Retinal pigment epithelial cell (primary cell): ENCODE data around the gene STK40.

ENCODE experiments used
- DNase-seq: peaks from one replicate; pipeline ENCODE4 v3.0.0-alpha.2; 2010; ENCODE audit warnings: low read depth
- H3K4me3 ChIP-seq: 2 replicates; pipeline ENCODE4 v1.5.1; 2011; ENCODE audit warnings: mild to moderate bottlenecking, low read length, control low read depth, moderate library complexity
- TF ChIP-seq, protein P1 (sequence below): conservative IDR thresholded peaks from 2 replicates; pipeline ENCODE4 v1.5.1; 2011; ENCODE audit warnings: low read depth, low read length, control low read depth, inconsistent platforms

Gene STK40

DNA sequence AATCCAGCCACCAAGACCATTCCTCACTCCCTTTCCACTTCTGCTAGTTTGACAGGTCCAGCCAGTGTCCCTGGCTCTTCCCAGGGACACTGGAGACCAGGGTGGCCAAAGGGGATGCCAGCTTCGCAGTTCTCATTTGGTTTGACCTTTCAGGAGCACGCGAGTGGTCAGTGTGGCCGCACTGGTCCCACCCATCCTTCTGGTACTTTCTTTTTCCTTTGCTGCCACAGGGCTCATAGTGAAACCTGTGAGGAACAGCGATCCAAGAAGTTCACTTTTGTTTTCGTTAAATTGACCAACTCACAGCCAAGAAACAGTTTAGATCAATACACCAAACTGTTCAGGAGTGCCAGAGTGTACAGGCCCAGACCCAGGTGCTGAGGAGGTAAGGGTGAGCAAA is 47.9 kb downstream of the STK40 start:
- no peak overlapping the region for H3K4me3 ChIP-seq
- no peak for DNase-seq
- TF ChIP-seq, protein P1, sequence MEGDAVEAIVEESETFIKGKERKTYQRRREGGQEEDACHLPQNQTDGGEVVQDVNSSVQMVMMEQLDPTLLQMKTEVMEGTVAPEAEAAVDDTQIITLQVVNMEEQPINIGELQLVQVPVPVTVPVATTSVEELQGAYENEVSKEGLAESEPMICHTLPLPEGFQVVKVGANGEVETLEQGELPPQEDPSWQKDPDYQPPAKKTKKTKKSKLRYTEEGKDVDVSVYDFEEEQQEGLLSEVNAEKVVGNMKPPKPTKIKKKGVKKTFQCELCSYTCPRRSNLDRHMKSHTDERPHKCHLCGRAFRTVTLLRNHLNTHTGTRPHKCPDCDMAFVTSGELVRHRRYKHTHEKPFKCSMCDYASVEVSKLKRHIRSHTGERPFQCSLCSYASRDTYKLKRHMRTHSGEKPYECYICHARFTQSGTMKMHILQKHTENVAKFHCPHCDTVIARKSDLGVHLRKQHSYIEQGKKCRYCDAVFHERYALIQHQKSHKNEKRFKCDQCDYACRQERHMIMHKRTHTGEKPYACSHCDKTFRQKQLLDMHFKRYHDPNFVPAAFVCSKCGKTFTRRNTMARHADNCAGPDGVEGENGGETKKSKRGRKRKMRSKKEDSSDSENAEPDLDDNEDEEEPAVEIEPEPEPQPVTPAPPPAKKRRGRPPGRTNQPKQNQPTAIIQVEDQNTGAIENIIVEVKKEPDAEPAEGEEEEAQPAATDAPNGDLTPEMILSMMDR = no peak

DNA sequence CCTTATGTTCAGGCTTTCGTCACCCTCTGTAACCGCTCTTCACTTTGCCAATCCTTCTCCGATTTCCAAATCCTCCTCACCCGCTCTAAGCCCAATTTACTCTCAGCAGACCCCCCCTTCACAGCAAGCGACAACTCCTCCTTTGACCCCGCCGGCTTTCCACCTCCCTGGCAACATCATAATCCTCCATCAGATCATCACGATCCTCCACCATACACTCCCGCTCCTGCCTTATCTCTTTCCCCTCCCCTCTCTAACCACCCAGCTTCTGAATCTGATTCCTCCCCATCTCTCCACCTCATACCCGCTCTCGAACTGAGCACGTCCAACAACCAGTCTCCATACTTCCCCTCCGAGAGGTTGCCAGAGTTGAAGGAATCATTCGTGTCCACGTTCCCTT is 54.8 kb downstream of the STK40 start:
- no peak overlapping the region for H3K4me3 ChIP-seq
- no peak for DNase-seq
- TF ChIP-seq, protein P1 = no peak

DNA sequence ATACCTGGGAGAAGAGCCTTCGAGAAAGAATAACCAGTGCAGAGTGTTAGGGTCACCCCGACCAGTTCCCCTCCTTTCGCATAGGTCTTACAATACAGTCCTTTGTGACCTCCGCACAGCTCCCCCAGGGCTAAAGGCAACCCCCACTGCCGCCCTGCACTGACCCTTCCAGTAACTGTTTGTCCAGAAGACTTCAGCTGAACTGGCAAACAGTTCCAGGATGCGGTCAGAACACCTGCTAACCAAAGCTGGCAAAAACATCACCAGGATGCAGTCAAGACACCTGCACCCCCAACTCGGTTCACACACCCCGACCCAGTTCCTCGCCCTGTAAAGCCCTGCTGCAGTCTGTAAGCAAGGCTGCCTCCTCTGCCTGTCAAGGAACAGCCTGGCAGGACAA is 55.9 kb downstream of the STK40 start:
- DNase-seq = no peak
- TF ChIP-seq, protein P1 = no peak
- no peak overlapping the region for H3K4me3 ChIP-seq

DNA sequence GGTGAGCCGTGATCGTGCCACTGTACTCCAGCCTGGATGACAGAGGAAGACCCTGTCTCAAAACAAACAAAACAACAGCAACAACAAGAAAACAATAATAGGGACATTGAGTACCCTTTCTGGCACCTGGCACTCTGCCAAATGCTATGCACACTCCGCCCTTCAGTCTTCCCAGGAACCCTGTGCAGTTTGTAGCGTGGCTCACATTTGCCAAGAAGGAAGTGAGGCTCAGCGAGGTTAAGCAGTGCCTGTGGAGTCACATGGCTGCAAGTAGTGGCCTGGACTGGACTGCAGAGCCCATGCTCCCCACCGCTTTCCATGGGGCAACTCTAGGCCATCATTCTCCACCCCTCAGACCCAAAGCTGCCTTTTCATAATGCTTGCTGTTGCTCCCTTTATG is 57.0 kb downstream of the STK40 start:
- no peak overlapping the region for H3K4me3 ChIP-seq
- TF ChIP-seq, protein P1 = no peak
- no peak for DNase-seq

DNA sequence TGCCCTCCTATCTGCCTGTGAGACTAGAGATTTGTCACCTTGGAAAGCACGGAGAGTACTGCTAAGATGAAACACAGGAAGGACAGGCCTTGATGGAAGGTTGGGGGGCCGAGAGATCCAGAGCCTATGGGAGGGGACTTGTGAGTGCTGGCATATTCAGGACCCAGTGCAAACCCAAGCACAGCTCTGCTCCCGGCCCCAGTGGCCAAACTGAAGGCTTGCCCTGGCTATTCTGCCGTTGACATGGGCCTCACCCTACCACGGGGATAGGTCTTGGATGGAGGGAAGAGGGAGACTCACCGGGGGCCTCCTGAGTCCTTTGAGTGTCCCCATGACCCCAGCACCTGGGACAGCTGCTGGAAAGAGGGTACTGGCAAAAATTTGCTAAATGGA is 57.6 kb downstream of the STK40 start:
- TF ChIP-seq, protein P1 = no peak
- H3K4me3 ChIP-seq = no peak overlapping the region
- DNase-seq = no peak

DNA sequence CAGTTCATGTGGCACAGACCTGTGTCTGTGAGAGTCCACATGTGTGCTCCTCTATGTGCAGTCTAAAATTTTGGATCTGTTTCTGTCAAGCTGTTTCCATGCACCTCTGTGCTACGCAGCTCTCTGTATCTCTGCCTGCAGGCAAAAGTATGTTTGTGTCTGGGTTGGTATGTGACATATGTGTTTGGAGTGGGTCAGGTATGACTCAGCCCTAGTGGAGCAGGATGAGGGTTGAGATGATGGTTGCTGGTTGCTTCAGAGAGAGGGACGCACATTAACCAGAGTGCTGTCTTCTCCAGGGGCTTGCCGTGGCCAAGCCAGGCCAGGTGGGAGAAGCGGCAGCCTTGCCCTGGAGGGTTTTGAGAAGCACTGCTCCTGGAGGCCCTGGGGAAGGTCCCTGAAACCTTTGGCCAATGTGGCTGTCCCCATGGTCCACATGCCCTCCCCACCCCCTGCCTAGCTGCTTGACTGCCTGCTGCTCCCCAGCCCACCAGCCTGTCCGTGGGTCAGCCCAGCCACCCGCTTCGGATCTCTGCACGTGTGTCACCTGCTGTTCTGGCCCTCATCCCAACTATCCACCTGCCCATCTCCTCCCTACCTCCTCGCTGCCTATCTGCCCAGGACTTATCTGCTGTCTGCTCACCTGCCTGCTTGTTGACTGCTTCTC is 58.2 kb downstream of the STK40 start:
- H3K4me3 ChIP-seq = no peak overlapping the region
- TF ChIP-seq, protein P1 = no peak
- DNase-seq = no peak

DNA sequence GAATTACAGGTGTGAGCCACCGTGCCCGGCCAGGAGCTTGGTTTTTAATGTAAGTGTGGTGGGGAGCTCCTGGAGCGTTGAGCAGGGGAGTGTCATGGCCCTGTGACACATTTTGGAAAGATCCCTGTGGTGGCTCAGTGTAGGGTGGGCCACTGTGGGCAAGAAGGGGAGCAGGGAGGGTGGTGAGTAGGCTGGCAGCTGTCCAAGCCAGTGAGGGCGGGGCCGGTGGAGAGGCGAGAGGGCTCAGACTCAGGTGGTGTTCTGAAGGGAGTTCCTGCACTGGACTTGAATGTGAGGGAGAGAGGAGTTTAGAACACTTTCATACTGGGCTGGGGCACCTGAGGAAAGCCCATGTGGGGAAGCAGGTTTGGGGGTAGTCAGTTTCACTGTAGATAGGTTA is 59.2 kb downstream of the STK40 start:
- DNase-seq = no peak
- H3K4me3 ChIP-seq = no peak overlapping the region
- TF ChIP-seq, protein P1 = no peak
